A673 (cell line): ENCODE measurements around the gene ZNF205. TPM values are rescaled to one million over a fixed set of nuclear protein-coding genes. Genes with fewer than 3 reads are reported as not detected.

ENCODE experiments used
- BruUV-seq: library from RNA; stranded (reverse); fragments of 400-500 nt; replicated peaks from 2 replicates; lab custom pipeline; 2021; lab: Mats Ljungman, UMichigan
- CTCF ChIA-PET: fragments of 300-600 bp; sonication (Branson Sonifier 250); formaldehyde crosslinking; loops from one replicate; lab custom pipeline; 2022; ENCODE audit warnings: antibody characterized with exemption; lab: Charles Lee
- POLR2A ChIA-PET: fragments of 300-600 bp; sonication (Branson Sonifier 250); formaldehyde crosslinking; loops from one replicate; lab custom pipeline; 2022; ENCODE audit warnings: antibody characterized with exemption; ENCODE audit not compliant: low non-redundant PET; lab: Charles Lee
- DNase-seq: peaks from one replicate; pipeline ENCODE4 v3.0.0-alpha.2; 2015; ENCODE audit warnings: low spot score
- H3K27ac ChIP-seq: fragments of 200-600 bp; sonication (generic); 2 replicates; pipeline ENCODE4 v1.5.1; 2016; ENCODE audit warnings: mixed run types, low read depth, mild to moderate bottlenecking, mixed read lengths, antibody characterized with exemption, low read length; ENCODE audit not compliant: poor library complexity, severe bottlenecking
- H3K27me3 ChIP-seq: fragments of 200-600 bp; sonication (generic); replicated peaks from 2 replicates; pipeline ENCODE4 v1.6.1; 2017; ENCODE audit warnings: mixed run types, low read depth, mild to moderate bottlenecking, mixed read lengths, antibody characterized with exemption, low read length; ENCODE audit not compliant: insufficient read depth, poor library complexity
- H3K36me3 ChIP-seq: fragments of 200-600 bp; sonication (generic); 2 replicates; pipeline ENCODE4 v1.6.1; 2016; ENCODE audit warnings: mixed run types, mild to moderate bottlenecking, mixed read lengths, antibody characterized with exemption, low read length; ENCODE audit not compliant: insufficient read depth, poor library complexity, severe bottlenecking
- H3K4me1 ChIP-seq: fragments of 200-600 bp; sonication (generic); 2 replicates; pipeline ENCODE4 v1.6.1; 2017; ENCODE audit warnings: mixed run types, mild to moderate bottlenecking, mixed read lengths, antibody characterized with exemption, low read length; ENCODE audit not compliant: insufficient read depth, poor library complexity, severe bottlenecking
- H3K4me3 ChIP-seq: fragments of 200-600 bp; sonication (generic); 2 replicates; pipeline ENCODE4 v1.5.1; 2016; ENCODE audit warnings: low read depth, mixed run types, mild to moderate bottlenecking, mixed read lengths, low read length; ENCODE audit not compliant: poor library complexity, severe bottlenecking
- H3K9me3 ChIP-seq: fragments of 200-600 bp; sonication (generic); 2 replicates; pipeline ENCODE4 v1.6.1; 2016; ENCODE audit warnings: mixed run types, low read depth, mild to moderate bottlenecking, mixed read lengths, antibody characterized with exemption, low read length; ENCODE audit not compliant: poor library complexity, severe bottlenecking
- CTCF ChIP-seq: fragments of 300-800, 200-600 bp; sonication (generic); conservative IDR thresholded peaks from 2 replicates; pipeline ENCODE4 v1.5.1; 2017; ENCODE audit warnings: low read depth, mild to moderate bottlenecking, antibody characterized with exemption, low read length, moderate library complexity, mixed read lengths
- EZH2 ChIP-seq: fragments of 200-600 bp; sonication (generic); IDR thresholded peaks from 2 replicates; pipeline ENCODE4 v1.6.1; 2017; ENCODE audit warnings: borderline replicate concordance, low read depth, mild to moderate bottlenecking, mixed read lengths, antibody characterized with exemption, low read length; ENCODE audit not compliant: poor library complexity, severe bottlenecking
- intact Hi-C: fragments of 100-400 bp; cut with micrococcal nuclease; formaldehyde crosslinking; loops from one replicate; pipeline ENCODE4 v1.10.0; 2022; ENCODE audit not compliant: unreplicated experiment
- total RNA-seq: library from RNA; stranded (reverse); gene quantifications from 2 replicates; pipeline ENCODE4 v1.2.3, GENCODE V29; 2021

The ZNF205 gene
- total RNA-seq, 1 experiment from 2014 or later = 19.0 TPM

- no peak for DNase-seq
- H3K27me3 ChIP-seq = no peaks in the 10 kb centered on the region
- H3K9me3 ChIP-seq = no peaks in the 10 kb centered on the region
- H3K27ac ChIP-seq = no peak within 1 kb of the TSS
- intact Hi-C loops = no loop called here
- no peaks in the 10 kb centered on the region for H3K4me1 ChIP-seq
- H3K36me3 ChIP-seq = no peaks in the 10 kb centered on the region
- TF ChIP-seq EZH2 (no peak), CTCF (no peak)
- ChIA-PET POLR2A (no interaction called here), CTCF (no interaction called here)
- H3K4me3 ChIP-seq = no peak within 1 kb of the TSS
- no TSS peak for BruUV-seq
Measured at GRCh38 chr16:3065069-3065741, 47.2 kb upstream of the ZNF205 start, which contains the start of gene IL32. Gene IL32 (plus strand): TSS chr16:3065640. CDS start chr16:3065812, 172 bp downstream.

- POLR2A ChIA-PET = no interaction called here
- H3K27ac ChIP-seq = no peak overlapping the region
- no TSS peak for BruUV-seq
- H3K4me3 ChIP-seq = no peak overlapping the region
- no peaks in the 10 kb centered on the region for H3K36me3 ChIP-seq
- no peaks in the 10 kb centered on the region for H3K27me3 ChIP-seq
- TF ChIP-seq EZH2 (no peak), CTCF (no peak)
- no peaks in the 10 kb centered on the region for H3K9me3 ChIP-seq
- DNase-seq = no peak
- intact Hi-C loops = no loop called here
- CTCF ChIA-PET = interaction anchor here (0.6 kb wide), 1 partner anchor 958 kb away, joined by 3 read pairs; no protein-coding TSS in a partner anchor
- H3K4me1 ChIP-seq = no peaks in the 10 kb centered on the region
Measured at GRCh38 chr16:3065742-3066439, 46.5 kb upstream of the ZNF205 start.

- DNase-seq = no peak
- Histone ChIP-seq H3K9me3 (no peaks in the 10 kb centered on the region), H3K27me3 (no peaks in the 10 kb centered on the region), H3K4me1 (no peaks in the 10 kb centered on the region), H3K27ac (no peak overlapping the region), H3K36me3 (no peaks in the 10 kb centered on the region), H3K4me3 (no peak overlapping the region)
- ChIA-PET POLR2A (no interaction called here), CTCF (interaction anchor here (0.6 kb wide), 1 partner anchor 958 kb away, joined by 3 read pairs; no protein-coding TSS in a partner anchor)
- no peak for TF ChIP-seq EZH2
- TF ChIP-seq CTCF = no peak
- BruUV-seq = no TSS peak
- intact Hi-C loops = no loop called here
Measured at GRCh38 chr16:3066440-3066748, 46.0 kb upstream of the ZNF205 start.
